ENCODE results near the gene ACOXL.

The ACOXL gene

DNA sequence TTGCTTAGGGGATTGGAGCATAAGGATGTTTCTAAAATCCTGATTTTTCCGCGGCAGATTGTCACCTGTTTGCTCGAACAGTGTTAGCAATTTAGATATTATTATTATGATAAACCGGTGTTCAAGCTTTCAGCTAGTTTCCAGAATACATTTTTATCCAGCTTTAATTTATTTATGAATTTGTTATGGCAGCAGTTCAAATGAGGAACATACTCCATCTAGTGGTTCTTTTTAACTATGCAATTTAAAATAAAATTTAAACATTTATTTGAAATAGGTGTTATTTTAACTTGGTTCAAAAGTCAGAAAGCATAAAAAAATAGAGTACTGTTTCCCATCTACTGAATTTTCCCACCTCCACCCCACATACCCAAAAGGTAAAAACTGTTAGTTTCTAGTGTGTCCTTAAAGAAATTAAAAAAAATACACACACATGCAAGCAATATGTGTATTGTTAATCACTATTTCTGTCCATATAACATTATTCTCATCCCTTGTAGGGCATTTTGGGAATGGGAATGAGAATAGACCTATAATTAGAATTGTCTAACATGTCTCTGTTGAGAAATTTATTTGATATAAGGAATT is 23.2 kb downstream of the ACOXL start:
- DNase-seq (ENCODE audit: low read depth in 2 of 2), result no peak

GRCh38 chr2:110759411-110759810 is 27.0 kb downstream of the ACOXL start:
- DNase-seq (ENCODE audit: low read depth in 2 of 2), result no peak

GRCh38 chr2:110764931-110765330 is 32.6 kb downstream of the ACOXL start:
- DNase-seq (ENCODE audit: low read depth in 2 of 2), result no peak

DNA sequence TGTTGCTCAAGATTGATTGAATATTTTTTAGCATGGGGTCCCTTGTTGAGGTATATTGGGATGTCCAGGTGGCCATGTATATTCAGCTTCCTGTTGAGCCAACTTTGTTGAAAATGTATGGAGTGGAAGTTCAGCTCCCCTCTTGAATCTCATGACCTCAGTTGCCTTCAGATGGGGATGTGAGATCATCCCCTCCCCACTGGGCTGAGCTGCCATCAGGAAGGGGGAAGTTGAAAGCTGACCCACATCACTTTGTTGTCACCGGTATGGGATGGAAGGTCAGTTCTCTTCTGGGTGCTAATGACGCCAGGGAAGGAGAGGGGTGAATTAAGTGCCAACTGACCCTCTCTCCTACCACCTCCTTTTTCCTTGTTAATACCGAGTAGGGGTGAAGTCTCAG is 33.9 kb downstream of the ACOXL start:
- DNase-seq (ENCODE audit: low read depth in 2 of 2), result no peak

GRCh38 chr2:110768591-110768990 is 36.2 kb downstream of the ACOXL start:
- no peak for DNase-seq (ENCODE audit: low read depth in 2 of 2)

DNA sequence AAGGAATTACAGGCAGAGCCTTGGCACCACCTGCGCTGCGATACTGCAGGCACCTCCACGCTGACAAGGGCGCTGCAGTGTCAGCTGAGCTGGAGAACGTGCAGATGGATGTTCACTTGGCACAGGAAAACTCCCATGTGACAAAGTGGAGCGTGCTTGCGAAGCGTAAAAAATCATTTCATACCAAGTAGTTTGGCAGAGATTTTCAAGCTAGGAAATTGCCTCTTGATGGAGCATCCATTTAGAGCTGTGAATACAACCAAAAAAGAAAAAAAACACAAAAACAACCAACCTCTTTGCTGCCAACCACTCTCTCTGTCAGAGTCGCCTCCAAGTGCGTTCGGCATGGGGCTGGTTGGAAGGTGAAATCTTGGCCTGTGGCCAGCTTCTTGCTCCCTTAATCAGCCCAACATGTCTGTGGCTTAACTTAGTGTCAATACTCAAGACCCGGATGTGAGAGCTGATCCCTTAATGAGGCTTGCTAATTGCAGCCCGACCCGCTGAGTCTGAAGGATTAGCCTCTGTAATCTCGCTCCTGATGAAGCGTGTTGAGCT is 38.1 kb downstream of the ACOXL start:
- no peak for DNase-seq (ENCODE audit: low read depth in 2 of 2)

GRCh38 chr2:110770959-110771431 is 38.6 kb downstream of the ACOXL start:
- no peak for DNase-seq (ENCODE audit: low read depth in 2 of 2)

- DNase-seq (ENCODE audit: low read depth in 2 of 2), result no peak
These were observed 39.4 kb downstream of the ACOXL start for GRCh38 chr2:110771547-110772382.

GRCh38 chr2:110772383-110772755 is 40.0 kb downstream of the ACOXL start:
- DNase-seq (ENCODE audit: low read depth in 2 of 2), result no peak

- no peak for DNase-seq (ENCODE audit: low read depth in 2 of 2)
These were observed 41.1 kb downstream of the ACOXL start for GRCh38 chr2:110773401-110773921.

DNA sequence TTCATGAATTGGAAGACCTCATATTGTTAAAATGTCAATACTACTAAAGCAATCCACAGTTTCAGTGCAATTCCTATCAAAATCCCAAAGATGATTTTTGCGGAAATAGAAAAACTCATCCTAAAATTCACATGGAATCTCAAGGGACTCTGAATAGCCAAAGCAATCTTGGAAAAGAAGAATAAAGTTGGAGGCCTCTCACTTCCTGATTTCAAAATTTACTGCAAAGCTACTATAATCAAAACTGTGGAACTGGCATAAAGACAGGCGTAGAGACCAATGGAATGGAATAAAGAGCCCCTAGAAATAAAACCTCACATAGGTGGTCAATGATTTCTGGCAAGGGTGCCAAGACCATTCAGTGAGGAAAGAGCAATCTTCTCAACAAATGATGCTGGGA is 42.3 kb downstream of the ACOXL start:
- DNase-seq (ENCODE audit: low read depth in 2 of 2), result no peak

- no peak for DNase-seq (ENCODE audit: low read depth in 2 of 2)
These were observed 45.3 kb downstream of the ACOXL start for GRCh38 chr2:110777531-110778311.

- no peak for DNase-seq (ENCODE audit: low read depth in 2 of 2)
These were observed 48.1 kb downstream of the ACOXL start for GRCh38 chr2:110780461-110780860.

- DNase-seq (ENCODE audit: low read depth in 2 of 2), result no peak
These were observed 51.0 kb downstream of the ACOXL start for GRCh38 chr2:110783196-110783873.

GRCh38 chr2:110784047-110784631 is 51.8 kb downstream of the ACOXL start:
- DNase-seq (ENCODE audit: low read depth in 2 of 2), result no peak

GRCh38 chr2:110785439-110785838 is 53.1 kb downstream of the ACOXL start:
- DNase-seq (ENCODE audit: low read depth in 2 of 2), result no peak

DNA sequence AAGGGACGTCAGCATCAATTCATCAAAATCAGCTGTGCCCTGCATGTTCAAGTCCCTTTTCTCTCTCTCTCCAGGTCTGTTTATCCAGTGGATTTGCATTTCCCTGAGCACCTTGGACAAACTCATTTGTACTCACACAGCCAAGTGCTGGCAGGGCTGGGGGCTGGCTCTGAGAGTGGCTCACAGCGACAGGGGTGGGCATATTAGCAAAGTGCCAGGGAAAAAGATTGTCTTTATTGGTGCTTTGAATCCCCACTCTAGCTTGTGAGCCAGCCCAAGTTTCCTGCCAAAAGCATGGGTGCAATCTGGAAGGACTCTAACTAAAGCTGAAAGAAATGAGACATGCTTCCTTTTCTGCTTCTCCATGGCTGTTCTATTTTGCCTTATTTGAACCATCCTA is 56.6 kb downstream of the ACOXL start:
- DNase-seq (ENCODE audit: low read depth in 2 of 2), result no peak

DNA sequence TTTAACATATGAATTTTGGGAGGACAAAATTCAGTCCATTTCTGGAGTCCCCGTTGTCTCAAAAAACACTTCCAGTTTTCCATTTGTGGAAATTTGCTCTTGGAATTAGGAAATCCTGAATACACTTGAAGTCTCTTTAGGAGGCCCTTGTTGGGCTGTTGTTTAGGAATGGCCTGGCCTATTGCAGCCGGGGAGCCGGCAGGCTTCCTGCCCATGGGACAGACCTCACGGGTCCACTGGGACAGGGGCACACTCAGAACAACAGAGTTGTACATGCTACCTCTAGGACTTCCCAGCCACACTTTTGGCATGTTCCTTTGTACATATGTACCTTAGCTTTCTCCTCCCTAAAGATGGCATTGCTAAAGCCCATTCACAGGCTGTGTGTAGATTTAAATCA is 57.3 kb downstream of the ACOXL start:
- DNase-seq (ENCODE audit: low read depth in 2 of 2), result no peak

DNA sequence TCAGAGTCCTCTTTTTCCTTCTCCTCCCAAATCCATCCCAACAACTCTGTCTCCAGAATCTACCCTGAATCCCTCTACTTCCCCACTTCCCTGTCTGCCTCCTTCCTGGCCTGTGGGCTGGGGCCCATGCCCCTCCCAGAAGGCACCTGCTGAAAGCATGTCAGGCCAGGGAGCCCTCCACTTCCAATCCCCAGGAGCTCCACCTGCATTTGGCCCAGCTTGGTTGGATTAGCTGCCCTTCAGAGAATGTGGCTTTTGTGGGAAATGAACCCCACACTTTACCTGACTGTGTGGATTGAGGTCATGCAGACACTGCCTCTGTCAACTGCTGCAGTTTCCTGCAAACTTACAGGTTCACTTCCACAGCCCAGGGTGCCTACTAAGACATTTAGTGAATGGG is 58.5 kb downstream of the ACOXL start:
- DNase-seq (ENCODE audit: low read depth in 2 of 2), result no peak

DNA sequence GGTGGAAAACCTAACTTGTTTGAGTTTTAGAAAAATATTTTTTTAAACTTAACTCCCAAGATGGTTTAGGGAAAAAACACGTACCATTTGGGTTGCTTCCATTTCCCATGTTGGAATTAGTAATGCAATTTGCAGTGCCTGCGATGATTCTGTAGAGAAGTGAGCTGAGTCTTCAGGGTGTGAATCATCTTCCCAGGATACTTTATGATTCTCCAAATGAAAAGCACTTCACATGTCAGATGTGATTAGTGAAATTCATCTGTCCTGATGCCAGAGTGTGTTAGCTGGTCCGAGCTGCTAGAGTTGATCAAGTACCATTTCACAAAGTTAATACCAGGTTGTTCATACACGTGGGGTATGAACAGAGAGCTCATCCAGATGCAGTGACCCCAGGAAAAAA is 59.1 kb downstream of the ACOXL start:
- no peak for DNase-seq (ENCODE audit: low read depth in 2 of 2)

DNA sequence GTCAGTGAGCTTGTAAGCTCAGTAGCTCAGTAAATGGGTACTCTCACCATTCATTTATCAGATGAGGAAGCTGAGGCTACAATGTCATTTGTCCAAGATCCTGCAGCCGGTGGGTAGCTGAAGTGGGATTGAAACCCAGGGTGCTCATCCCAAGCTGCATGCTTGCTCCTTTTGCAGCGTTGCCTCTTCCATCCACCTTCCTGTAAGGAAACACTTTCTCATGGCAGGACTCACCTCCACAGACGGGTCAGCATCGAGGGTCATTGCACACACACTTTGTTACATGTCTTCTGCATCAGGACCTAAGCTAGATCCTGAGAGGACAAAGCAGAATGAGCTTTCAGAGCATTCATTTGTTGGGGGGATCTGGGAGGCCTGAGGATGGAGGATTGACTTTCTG is 60.7 kb downstream of the ACOXL start:
- no peak for DNase-seq (ENCODE audit: low read depth in 2 of 2)
